Activated T-helper 9 cell treated with anti-CD3 and anti-CD28 coated beads, Interleukin-2, amount 50 U/mL, for 16 hours (primary cell): ENCODE data around the gene SIGLEC6.

Source experiments
- DNase-seq: peaks from one replicate; pipeline ENCODE4 v3.0.0-alpha.2; 2020; ENCODE audit warnings: low read depth

Gene SIGLEC6

GRCh38 chr19:51531349-51532315 is at the start of gene SIGLEC6:
Gene SIGLEC6, minus strand, starts transcription at chr19:51531670. Its CDS starts 22 bp downstream, at chr19:51531648.
- no peak for DNase-seq

GRCh38 chr19:51576850-51577249 is 45.4 kb upstream of the SIGLEC6 start:
- DNase-seq = no peak

- DNase-seq = no peak
These were observed 41.9 kb upstream of the SIGLEC6 start for GRCh38 chr19:51573331-51573730.

GRCh38 chr19:51572908-51573307 is 41.4 kb upstream of the SIGLEC6 start:
- no peak for DNase-seq

- DNase-seq = no peak
These were observed 40.9 kb upstream of the SIGLEC6 start for GRCh38 chr19:51572410-51572809.

GRCh38 chr19:51571599-51571998 is 40.1 kb upstream of the SIGLEC6 start:
- DNase-seq = no peak

GRCh38 chr19:51570962-51571575 is 39.6 kb upstream of the SIGLEC6 start, which contains the start of gene ZNF175:
Gene ZNF175, plus strand, starts transcription at chr19:51571283. Its CDS starts 2,047 bp downstream, at chr19:51573330.
- peak; percentile 77 for DNase-seq

GRCh38 chr19:51568456-51568855 is 37.0 kb upstream of the SIGLEC6 start:
- no peak for DNase-seq

GRCh38 chr19:51567583-51567982 is 36.1 kb upstream of the SIGLEC6 start:
- DNase-seq = no peak

GRCh38 chr19:51566489-51567100 is 35.1 kb upstream of the SIGLEC6 start:
- DNase-seq = no peak

- no peak for DNase-seq
These were observed 34.1 kb upstream of the SIGLEC6 start for GRCh38 chr19:51565583-51565982.

- no peak for DNase-seq
These were observed 33.3 kb upstream of the SIGLEC6 start for GRCh38 chr19:51564791-51565190.

- DNase-seq = no peak
These were observed 28.9 kb upstream of the SIGLEC6 start for GRCh38 chr19:51560339-51560738.

- DNase-seq = no peak
These were observed 27.8 kb upstream of the SIGLEC6 start for GRCh38 chr19:51559240-51559639.

GRCh38 chr19:51552996-51553725 is 21.7 kb upstream of the SIGLEC6 start:
- DNase-seq = no peak

GRCh38 chr19:51552608-51552995 is 21.1 kb upstream of the SIGLEC6 start:
- no peak for DNase-seq

GRCh38 chr19:51551673-51552432 is 20.4 kb upstream of the SIGLEC6 start:
- DNase-seq = no peak

GRCh38 chr19:51550848-51551672 is 19.6 kb upstream of the SIGLEC6 start:
- no peak for DNase-seq

GRCh38 chr19:51549533-51550324 is 18.3 kb upstream of the SIGLEC6 start:
- DNase-seq = no peak
